Endometrial microvascular endothelial cells (primary cell): ENCODE data around the gene CDCP1. TPM values are rescaled to one million over a fixed set of nuclear protein-coding genes. Genes with fewer than 3 reads are reported as not detected.
"Not testable (repeated sequence)": the region's sequence is repeated elsewhere in the genome, so short reads cannot be mapped to it uniquely, and the experiment has no call there.

ENCODE experiments used
- in situ Hi-C: cut with HindIII; loops from 2 replicates; pipeline ENCODE4 v1.10.0; 2017; ENCODE audit warnings: low sequenced_read_pairs, low pct_unique_long_range_greater_than_20kb; ENCODE audit errors: inconsistent ontology term
- total RNA-seq: library from RNA; depleted of rRNA; stranded (reverse); fragments of >200 nt; gene quantifications from one replicate; pipeline ENCODE4 v1.2.3, GENCODE V29; 2015; ENCODE audit errors: inconsistent ontology term

CDCP1 gene
- total RNA-seq, 1 donor from 2014 or later, result 13.0 TPM

GRCh38 chr3:45075821-45076625 is 70.2 kb downstream of the CDCP1 start:
- in situ Hi-C loops, result no loop called here

DNA sequence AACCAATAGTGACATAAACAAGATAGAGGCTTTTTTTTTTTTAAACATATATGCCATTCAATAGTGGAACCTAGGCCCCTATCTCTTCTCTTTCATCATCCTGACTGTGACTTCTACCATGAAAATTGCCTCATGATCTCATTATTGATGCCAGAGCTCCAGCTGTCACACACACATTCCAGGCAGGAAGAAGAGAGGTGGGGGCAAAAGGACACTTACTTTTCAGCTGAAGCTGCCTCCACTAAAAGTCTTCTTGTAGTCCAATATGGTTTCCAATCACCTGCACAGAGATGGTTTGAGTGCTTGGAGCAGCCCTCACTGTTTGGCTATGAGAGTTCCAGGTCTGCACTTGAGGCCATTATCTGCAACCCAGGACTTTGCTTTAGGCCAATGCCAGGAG is 75.1 kb downstream of the CDCP1 start:
- in situ Hi-C loops, result no loop called here

GRCh38 chr3:45067941-45068340 is 78.2 kb downstream of the CDCP1 start:
- in situ Hi-C loops, result no loop called here

DNA sequence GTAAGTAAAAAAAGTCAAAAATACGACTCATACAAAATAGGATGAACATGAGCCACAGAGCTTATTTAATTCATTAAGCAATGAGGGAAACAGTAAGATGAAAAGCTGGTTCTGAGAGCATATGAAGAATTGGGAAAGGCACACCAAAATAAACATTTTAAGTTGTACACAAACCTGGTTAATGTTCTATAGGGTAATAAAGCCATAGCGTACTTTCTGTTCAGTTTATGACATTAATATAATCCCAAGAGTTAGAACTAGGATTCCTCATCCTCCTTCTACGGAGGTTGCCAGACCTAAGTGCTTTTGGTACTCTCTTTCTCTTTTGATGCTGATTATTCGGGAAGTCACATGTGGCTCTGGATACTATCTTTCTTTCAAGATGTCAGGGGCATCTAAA is 78.7 kb downstream of the CDCP1 start:
- in situ Hi-C loops, result no loop called here

- in situ Hi-C loops, result no loop called here
Measured at GRCh38 chr3:45066109-45066801, 79.9 kb downstream of the CDCP1 start.

- in situ Hi-C loops, result no loop called here
Measured at GRCh38 chr3:45065373-45065720, 80.8 kb downstream of the CDCP1 start.

DNA sequence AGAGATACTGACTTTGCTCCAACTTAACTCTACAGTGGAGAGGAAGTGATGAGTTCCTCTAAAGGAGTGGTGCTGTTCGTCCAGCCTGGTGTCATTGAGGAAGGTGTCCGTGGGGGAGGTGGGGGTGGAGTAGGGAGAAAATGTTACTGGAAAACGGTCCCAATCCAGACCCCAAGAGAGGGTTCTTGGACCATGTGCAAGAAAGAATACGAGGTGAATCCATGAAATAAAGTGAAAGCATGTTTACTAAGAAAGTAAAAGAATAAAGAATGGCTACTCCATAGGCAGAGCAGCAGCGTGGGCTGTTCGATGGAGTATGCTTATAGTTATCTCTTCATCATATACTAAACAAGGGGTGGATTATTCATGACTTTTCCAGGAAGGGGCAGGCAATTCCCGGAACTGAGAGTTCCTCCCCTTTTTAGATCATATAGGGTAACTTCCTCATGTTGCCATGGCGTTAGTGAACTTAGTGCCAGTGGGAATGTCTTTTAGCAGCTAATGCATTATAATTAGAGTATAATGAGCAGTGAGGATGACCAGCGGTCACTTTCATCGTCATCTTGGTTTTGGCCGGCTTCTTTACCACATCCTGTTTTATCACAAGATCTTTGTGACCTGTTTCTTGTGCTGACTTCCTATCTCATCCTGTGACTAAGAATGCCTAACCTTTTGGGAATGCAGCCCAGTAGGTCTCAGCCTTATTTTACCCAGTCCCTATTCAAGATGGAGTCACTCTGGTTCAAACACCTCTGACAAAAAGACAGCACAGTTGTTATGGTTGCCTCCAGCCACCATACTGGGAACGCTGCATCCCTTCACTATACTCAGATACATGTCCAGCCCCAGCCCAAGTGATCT is 81.4 kb downstream of the CDCP1 start:
- in situ Hi-C loops, result no loop called here

- in situ Hi-C loops, result no loop called here
Measured at GRCh38 chr3:45062697-45063070, 83.5 kb downstream of the CDCP1 start.

GRCh38 chr3:45060165-45060892 is 85.8 kb downstream of the CDCP1 start:
- in situ Hi-C loops, result no loop called here

DNA sequence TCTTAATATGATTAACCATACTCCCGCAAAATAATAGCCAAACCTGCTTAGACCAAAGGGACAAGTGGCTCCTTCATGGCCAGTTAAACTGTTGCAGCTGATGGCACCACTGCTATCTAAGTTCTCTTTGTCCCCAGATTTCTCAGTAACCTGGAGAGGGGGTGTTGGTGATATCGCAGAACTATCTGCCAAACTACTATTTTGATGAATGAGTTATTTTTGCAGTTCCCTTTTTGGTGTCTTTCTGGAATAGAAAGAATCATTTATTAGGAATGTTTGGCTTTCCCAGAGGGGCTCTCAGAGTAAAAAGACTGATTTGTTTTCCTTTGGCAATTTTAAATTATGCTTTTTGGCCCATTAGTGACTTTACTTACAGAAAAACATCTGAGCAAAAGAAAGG is 87.0 kb downstream of the CDCP1 start:
- in situ Hi-C loops, result no loop called here

- in situ Hi-C loops, result no loop called here
Measured at GRCh38 chr3:45057557-45057956, 88.6 kb downstream of the CDCP1 start.

DNA sequence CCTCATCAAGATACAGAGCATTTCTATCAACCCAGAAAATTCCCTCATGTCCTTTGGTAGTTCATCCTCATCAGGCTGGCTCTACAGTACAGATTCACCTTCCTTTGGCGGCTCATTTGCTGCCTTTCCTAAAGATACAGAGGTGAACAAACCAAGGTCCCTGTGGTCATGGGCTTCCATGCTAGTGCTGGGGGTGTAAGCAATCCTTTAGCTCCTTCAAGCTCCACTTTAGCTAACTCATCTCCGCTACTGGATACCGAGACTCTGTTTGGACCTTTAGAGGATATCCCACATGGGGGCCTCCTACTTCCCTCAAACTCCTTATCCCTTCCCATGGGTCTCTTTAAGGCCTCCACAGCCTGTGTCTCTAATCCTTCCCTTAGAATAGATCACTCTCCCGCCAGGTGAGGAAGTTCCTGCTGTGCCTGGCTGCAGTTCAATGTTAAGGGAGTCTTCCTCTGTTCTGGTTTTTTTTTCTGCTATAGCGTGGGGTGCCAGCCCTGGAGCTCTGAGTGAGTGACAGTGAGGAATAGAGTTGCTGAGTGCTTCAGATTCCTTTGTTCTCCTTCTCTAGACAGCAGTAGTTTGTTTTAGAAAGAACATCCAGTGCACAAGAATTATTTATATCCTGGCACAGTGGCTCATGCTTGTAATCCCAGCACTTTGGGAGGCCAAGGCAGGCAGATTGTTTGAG is 89.4 kb downstream of the CDCP1 start:
- in situ Hi-C loops, result no loop called here

- in situ Hi-C loops, result no loop called here
Measured at GRCh38 chr3:45055411-45056143, 90.6 kb downstream of the CDCP1 start.

DNA sequence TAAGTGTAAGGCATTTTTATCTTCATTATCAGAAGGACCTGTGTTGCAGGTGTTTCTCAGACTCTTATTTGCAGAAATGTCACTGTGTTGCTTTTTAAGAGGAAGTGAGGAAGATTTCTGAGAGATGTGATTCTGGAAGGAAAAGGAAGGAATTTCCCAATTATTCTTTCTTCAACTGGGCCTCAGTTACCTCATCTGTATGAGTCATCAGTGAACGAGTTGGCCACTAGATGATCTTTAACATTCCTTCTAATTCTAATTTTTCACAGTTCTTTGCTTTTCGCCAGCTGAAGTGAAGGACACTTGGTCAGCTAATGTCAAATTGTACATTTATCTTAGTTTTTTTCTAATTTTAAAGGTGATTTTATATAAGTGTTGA is 91.2 kb downstream of the CDCP1 start:
- in situ Hi-C loops, result no loop called here

GRCh38 chr3:45054196-45054857 is 91.9 kb downstream of the CDCP1 start:
- in situ Hi-C loops, result no loop called here

- in situ Hi-C loops, result not testable (repeated sequence)
Measured at GRCh38 chr3:45053805-45054195, 92.4 kb downstream of the CDCP1 start.

DNA sequence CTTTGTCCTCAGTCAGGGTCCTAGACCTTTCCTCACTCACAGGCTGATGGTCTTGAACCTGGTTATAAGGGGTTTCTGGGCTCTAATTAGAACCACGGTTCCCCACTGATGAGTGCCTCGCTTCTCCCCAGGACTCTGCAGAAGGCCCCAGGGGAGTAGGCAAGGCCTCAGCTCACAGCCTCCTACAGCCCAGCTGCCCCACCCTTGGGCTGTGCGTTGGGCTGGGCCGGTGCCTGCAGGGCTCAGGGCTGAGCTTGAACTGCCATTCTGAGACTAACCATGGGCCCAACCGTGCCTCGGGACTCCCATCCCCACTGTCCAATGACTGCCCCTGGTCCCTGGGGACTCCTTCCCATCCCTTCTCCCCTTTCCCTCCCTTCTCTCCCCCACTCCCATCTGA is 94.5 kb downstream of the CDCP1 start:
- in situ Hi-C loops, result no loop called here
